ENCODE results near the gene CKAP4. TPM values are rescaled to one million over a fixed set of nuclear protein-coding genes. Genes with fewer than 3 reads are reported as not detected.

CKAP4 gene
- total and polyA plus RNA-seq, 2 experiments from 2014 or later: 151 to 258 TPM

GRCh38 chr12:106227641-106228319 is 20.0 kb downstream of the CKAP4 start:
- H4K20me1 ChIP-seq (ENCODE audit: insufficient read depth, poor library complexity, severe bottlenecking): no peaks in the 10 kb centered on the region
- H3K4me3 ChIP-seq: no peak overlapping the region
- no peaks in the 10 kb centered on the region for H3K27me3 ChIP-seq
- no peaks in the 10 kb centered on the region for H3K9me2 ChIP-seq (replicated peaks; ENCODE audit: insufficient read depth)
- TF ChIP-seq EZH2phosphoT487 (IDR thresholded peaks at IDR 0.05; ENCODE audit: low read depth, severe bottlenecking, unreplicated experiment): no peak
- no peak for TF ChIP-seq EZH2 (IDR thresholded peaks at IDR 0.05; ENCODE audit: borderline replicate concordance)
- TF ChIP-seq CTCF (IDR thresholded peaks at IDR 0.05; ENCODE audit: poor library complexity): no peak
- peaks cover 11% of the 10 kb centered on the region for H3K4me1 ChIP-seq (ENCODE audit: insufficient read depth)
- peak; percentile 73 for DNase-seq (ENCODE audit: low spot score)
- H3K27ac ChIP-seq: peak overlapping the region; percentile 76
- H3K9me3 ChIP-seq (ENCODE audit: low read depth): no peaks in the 10 kb centered on the region
- no peaks in the 10 kb centered on the region for H3K36me3 ChIP-seq (replicated peaks; ENCODE audit: insufficient read depth, low read depth)
- WGBS (ENCODE audit: low lambda C conversion rate, missing lambda C conversion rate): 87% methylated on average over 8 of the region's 8 CpGs
- no peak overlapping the region for H3K4me2 ChIP-seq
- no peak overlapping the region for H2AFZ ChIP-seq
- H3K79me2 ChIP-seq: no peaks in the 10 kb centered on the region

- Histone ChIP-seq H3K9me2 (replicated peaks; ENCODE audit: insufficient read depth) (no peaks in the 10 kb centered on the region), H3K4me1 (ENCODE audit: insufficient read depth) (peaks cover 11% of the 10 kb centered on the region), H4K20me1 (ENCODE audit: insufficient read depth, poor library complexity, severe bottlenecking) (no peaks in the 10 kb centered on the region), H3K36me3 (replicated peaks; ENCODE audit: insufficient read depth, low read depth) (no peaks in the 10 kb centered on the region), H3K27ac (peak overlapping the region; percentile 76), H3K27me3 (no peaks in the 10 kb centered on the region), H2AFZ (no peak overlapping the region), H3K79me2 (no peaks in the 10 kb centered on the region), H3K4me3 (no peak overlapping the region), H3K9me3 (ENCODE audit: low read depth) (no peaks in the 10 kb centered on the region), H3K4me2 (no peak overlapping the region)
- 65% methylated on average over 11 of the region's 11 CpGs for WGBS (ENCODE audit: low lambda C conversion rate, missing lambda C conversion rate)
- peak; percentile 78 for TF ChIP-seq CTCF (IDR thresholded peaks at IDR 0.05; ENCODE audit: poor library complexity)
- TF ChIP-seq EZH2phosphoT487 (IDR thresholded peaks at IDR 0.05; ENCODE audit: low read depth, severe bottlenecking, unreplicated experiment): no peak
- peak; percentile 79 for DNase-seq (ENCODE audit: low spot score)
Measured at GRCh38 chr12:106226884-106227640, 20.8 kb downstream of the CKAP4 start.

- no peaks in the 10 kb centered on the region for H3K27me3 ChIP-seq
- no peak overlapping the region for H2AFZ ChIP-seq
- H3K4me2 ChIP-seq: no peak overlapping the region
- no peaks in the 10 kb centered on the region for H3K9me2 ChIP-seq (replicated peaks; ENCODE audit: insufficient read depth)
- H4K20me1 ChIP-seq (ENCODE audit: insufficient read depth, poor library complexity, severe bottlenecking): no peaks in the 10 kb centered on the region
- WGBS (ENCODE audit: low lambda C conversion rate, missing lambda C conversion rate): 49% methylated on average over 4 of the region's 4 CpGs
- H3K9me3 ChIP-seq (ENCODE audit: low read depth): no peaks in the 10 kb centered on the region
- H3K79me2 ChIP-seq: no peaks in the 10 kb centered on the region
- no peaks in the 10 kb centered on the region for H3K36me3 ChIP-seq (replicated peaks; ENCODE audit: insufficient read depth, low read depth)
- DNase-seq (ENCODE audit: low spot score): no peak
- peaks cover 11% of the 10 kb centered on the region for H3K4me1 ChIP-seq (ENCODE audit: insufficient read depth)
- no peak overlapping the region for H3K4me3 ChIP-seq
- no peak overlapping the region for H3K27ac ChIP-seq
- TF ChIP-seq EZH2phosphoT487 (IDR thresholded peaks at IDR 0.05; ENCODE audit: low read depth, severe bottlenecking, unreplicated experiment) (no peak), CTCF (IDR thresholded peaks at IDR 0.05; ENCODE audit: poor library complexity) (no peak), EZH2 (IDR thresholded peaks at IDR 0.05; ENCODE audit: borderline replicate concordance) (no peak)
Measured at GRCh38 chr12:106224355-106224706, 23.5 kb downstream of the CKAP4 start.

Data from hepatocyte (in vitro differentiated cells).